Epithelial cell of esophagus (primary cell): ENCODE data around the gene TMEM233.

Experiments
- DNase-seq: peaks from one replicate; pipeline ENCODE4 v3.0.0; 2010; ENCODE audit warnings: low read depth
- H3K4me3 ChIP-seq: 2 replicates; pipeline ENCODE4 v1.5.1; 2011; ENCODE audit warnings: mild to moderate bottlenecking, low read length, control low read depth
- TF ChIP-seq, protein P1 (sequence below): IDR thresholded peaks from 2 replicates; pipeline ENCODE4 v1.5.1; 2011; ENCODE audit warnings: low read depth, mild to moderate bottlenecking, low read length, control low read depth, inconsistent platforms; ENCODE audit not compliant: insufficient read depth; ENCODE audit errors: missing control alignments

The TMEM233 gene

DNA sequence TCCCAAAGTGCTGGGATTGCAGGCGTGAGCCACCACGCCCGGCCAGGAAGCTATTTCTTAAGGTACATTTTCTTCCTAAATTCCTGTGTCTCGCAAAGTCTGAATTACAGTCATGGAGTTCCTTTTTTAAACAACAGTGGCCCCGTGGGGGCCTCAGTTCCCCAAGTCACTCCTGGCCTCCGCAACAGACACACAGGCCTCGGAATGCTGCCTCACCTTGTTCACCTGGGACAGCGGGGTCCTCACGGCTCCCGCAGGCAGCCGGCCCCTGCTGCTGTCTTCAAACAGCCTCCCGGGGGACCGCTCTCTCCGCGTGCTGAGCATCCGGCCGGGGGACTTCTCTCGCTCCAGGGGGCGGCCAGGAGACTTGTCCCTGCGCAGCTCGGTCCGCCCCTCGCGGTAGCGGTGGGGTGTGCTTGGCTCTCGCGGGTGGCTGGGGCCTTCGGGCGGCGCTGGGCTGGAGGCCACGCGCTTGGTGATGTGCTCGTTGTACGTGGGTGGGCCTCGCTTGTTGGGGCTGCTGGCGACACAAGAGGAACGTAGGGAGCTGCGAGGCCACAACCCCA, 96.4 kb downstream of the TMEM233 start:
- TF ChIP-seq, protein P1, sequence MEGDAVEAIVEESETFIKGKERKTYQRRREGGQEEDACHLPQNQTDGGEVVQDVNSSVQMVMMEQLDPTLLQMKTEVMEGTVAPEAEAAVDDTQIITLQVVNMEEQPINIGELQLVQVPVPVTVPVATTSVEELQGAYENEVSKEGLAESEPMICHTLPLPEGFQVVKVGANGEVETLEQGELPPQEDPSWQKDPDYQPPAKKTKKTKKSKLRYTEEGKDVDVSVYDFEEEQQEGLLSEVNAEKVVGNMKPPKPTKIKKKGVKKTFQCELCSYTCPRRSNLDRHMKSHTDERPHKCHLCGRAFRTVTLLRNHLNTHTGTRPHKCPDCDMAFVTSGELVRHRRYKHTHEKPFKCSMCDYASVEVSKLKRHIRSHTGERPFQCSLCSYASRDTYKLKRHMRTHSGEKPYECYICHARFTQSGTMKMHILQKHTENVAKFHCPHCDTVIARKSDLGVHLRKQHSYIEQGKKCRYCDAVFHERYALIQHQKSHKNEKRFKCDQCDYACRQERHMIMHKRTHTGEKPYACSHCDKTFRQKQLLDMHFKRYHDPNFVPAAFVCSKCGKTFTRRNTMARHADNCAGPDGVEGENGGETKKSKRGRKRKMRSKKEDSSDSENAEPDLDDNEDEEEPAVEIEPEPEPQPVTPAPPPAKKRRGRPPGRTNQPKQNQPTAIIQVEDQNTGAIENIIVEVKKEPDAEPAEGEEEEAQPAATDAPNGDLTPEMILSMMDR = no peak
- no peak overlapping the region for H3K4me3 ChIP-seq
- no peak for DNase-seq

DNA sequence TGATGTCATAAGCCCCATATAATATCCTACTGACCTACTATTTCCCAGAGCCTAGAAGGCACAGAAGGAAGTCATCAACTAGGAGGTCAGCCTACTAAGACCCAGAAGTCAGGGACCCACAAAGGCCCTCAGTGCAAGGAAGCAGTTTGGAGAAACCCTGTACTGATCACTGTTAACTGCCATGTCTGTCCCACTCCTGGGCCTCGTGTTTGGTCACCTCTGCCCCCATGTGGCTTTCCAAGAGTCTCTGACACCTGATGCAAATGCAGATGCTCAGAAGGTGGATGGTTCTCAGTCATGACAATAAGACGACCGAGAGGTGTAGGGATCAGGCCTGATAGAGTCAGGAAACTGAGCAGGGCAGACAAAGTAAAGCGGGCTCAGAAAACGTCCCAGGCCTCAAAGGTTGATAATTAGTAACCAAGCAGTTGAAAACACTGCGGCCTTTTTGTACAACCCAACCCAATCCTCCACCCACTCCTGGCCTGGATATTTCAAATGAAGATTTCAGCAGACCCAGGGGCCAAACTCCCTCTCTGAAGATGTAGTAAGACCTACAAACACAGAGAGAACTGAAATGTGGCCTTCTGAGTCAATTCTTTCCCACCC, 97.7 kb downstream of the TMEM233 start:
- TF ChIP-seq, protein P1 = no peak
- no peak overlapping the region for H3K4me3 ChIP-seq
- DNase-seq = no peak

DNA sequence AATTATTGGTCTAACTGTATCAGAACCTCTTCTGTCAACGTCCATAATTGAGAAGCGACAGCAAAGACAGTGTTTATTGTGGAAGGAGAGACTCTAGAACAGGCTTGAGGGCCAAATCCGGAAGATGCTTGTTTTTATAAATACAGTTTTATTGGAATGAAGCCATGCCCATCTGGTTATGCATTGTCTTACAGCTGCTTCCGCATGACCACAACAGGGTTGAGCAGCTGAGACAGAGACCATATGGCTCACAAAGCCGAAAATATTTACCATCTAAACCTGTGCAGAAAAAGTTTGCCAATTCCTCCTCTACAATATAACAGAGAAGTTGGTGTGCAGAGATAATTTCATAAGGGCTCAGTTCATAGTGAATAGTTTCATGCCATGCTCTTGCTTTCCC, 98.8 kb downstream of the TMEM233 start:
- TF ChIP-seq, protein P1 = no peak
- no peak for DNase-seq
- H3K4me3 ChIP-seq = no peak overlapping the region
